ENCODE data around the gene MYO3B.

MYO3B gene

DNA sequence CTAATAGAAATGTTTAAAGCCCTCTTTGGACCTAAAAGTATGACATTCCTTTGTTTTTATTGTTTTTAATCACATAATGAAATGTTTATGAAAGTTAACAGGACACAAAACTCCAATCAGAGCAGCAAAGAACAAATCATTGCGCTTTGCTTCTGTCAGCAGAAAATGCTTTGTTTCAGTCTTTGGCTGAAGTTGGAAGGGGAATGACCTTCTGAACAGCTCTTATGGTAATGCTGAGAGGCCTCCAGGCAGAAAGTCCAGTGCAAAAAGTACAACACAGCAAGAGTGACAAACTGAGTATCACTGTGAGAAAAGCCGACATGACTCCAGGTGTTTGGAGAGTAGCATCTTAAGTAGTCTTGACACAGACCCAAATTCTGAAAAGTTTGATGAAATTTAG, 389.5 kb downstream of the MYO3B start:
- Histone ChIP-seq H3K4me3 (ENCODE audit: low read length) (no peak overlapping the region), H3K4me1 (ENCODE audit: control insufficient read depth, low read length) (no peaks in the 10 kb centered on the region), H3K9me2 (replicated peaks; ENCODE audit: control insufficient read depth, low read length) (no peaks in the 10 kb centered on the region), H3K36me3 (ENCODE audit: control insufficient read depth, low read length) (no peaks in the 10 kb centered on the region), H3K27ac (ENCODE audit: low read depth, low read length) (no peak overlapping the region), H4K20me1 (ENCODE audit: control insufficient read depth, insufficient read depth, low read depth, low read length) (no peaks in the 10 kb centered on the region), H3K9me3 (ENCODE audit: control insufficient read depth, insufficient read depth, low read length) (no peaks in the 10 kb centered on the region), H3K27me3 (ENCODE audit: control insufficient read depth, low read length) (0 out of 2 replicates have a peak, but pooled peaks cover 4% of the 10 kb centered on the region), H3F3A (ENCODE audit: control insufficient read depth, insufficient read depth) (no peaks in the 10 kb centered on the region), H3K4me2 (ENCODE audit: low read length) (no peak overlapping the region), H3K79me2 (ENCODE audit: control insufficient read depth, low read length) (no peaks in the 10 kb centered on the region)
- TF ChIP-seq EZH2phosphoT487 (IDR thresholded peaks at IDR 0.05; ENCODE audit: borderline replicate concordance, low read length), result no peak
- no peak for TF ChIP-seq CTCF (IDR thresholded peaks at IDR 0.05; ENCODE audit: low read depth, low read length, poor library complexity, severe bottlenecking)

- no peak overlapping the region for H3K4me3 ChIP-seq (ENCODE audit: low read length)
- H3K79me2 ChIP-seq (ENCODE audit: control insufficient read depth, low read length), result no peaks in the 10 kb centered on the region
- no peaks in the 10 kb centered on the region for H3K36me3 ChIP-seq (ENCODE audit: control insufficient read depth, low read length)
- H3K9me2 ChIP-seq (replicated peaks; ENCODE audit: control insufficient read depth, low read length), result no peaks in the 10 kb centered on the region
- 0 out of 2 replicates have a peak, but pooled peaks cover 4% of the 10 kb centered on the region for H3K27me3 ChIP-seq (ENCODE audit: control insufficient read depth, low read length)
- no peaks in the 10 kb centered on the region for H3K4me1 ChIP-seq (ENCODE audit: control insufficient read depth, low read length)
- no peaks in the 10 kb centered on the region for H4K20me1 ChIP-seq (ENCODE audit: control insufficient read depth, insufficient read depth, low read depth, low read length)
- no peak overlapping the region for H3K4me2 ChIP-seq (ENCODE audit: low read length)
- H3F3A ChIP-seq (ENCODE audit: control insufficient read depth, insufficient read depth), result no peaks in the 10 kb centered on the region
- H3K27ac ChIP-seq (ENCODE audit: low read depth, low read length), result no peak overlapping the region
- H3K9me3 ChIP-seq (ENCODE audit: control insufficient read depth, insufficient read depth, low read length), result no peaks in the 10 kb centered on the region
- no peak for TF ChIP-seq CTCF (IDR thresholded peaks at IDR 0.05; ENCODE audit: low read depth, low read length, poor library complexity, severe bottlenecking)
These were observed 390.6 kb downstream of the MYO3B start for GRCh38 chr2:170568511-170568910.

DNA sequence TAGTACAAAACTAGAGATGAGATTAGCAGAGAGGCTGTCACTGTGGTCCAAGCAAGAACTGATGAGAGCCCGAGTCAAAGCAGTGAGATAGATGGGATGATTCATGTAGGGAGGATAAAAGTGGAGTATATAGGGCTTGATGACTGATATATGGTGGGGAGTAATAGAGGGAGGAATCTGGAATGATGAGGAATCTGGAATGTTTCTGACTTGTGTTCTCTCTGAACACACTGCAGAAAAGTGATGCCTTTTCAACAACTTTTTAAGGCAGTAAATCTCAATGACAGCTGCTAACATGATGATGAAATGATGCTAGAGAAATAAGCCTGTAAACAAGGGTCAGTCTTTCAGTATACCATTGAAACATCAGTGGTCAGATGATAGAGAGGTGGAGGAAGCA, 393.7 kb downstream of the MYO3B start:
- no peaks in the 10 kb centered on the region for H3K4me1 ChIP-seq (ENCODE audit: control insufficient read depth, low read length)
- no peaks in the 10 kb centered on the region for H4K20me1 ChIP-seq (ENCODE audit: control insufficient read depth, insufficient read depth, low read depth, low read length)
- no peaks in the 10 kb centered on the region for H3K9me2 ChIP-seq (replicated peaks; ENCODE audit: control insufficient read depth, low read length)
- H3F3A ChIP-seq (ENCODE audit: control insufficient read depth, insufficient read depth), result no peaks in the 10 kb centered on the region
- H3K4me3 ChIP-seq (ENCODE audit: low read length), result no peak overlapping the region
- H3K9me3 ChIP-seq (ENCODE audit: control insufficient read depth, insufficient read depth, low read length), result no peaks in the 10 kb centered on the region
- TF ChIP-seq EZH2phosphoT487 (IDR thresholded peaks at IDR 0.05; ENCODE audit: borderline replicate concordance, low read length) (no peak), CTCF (IDR thresholded peaks at IDR 0.05; ENCODE audit: low read depth, low read length, poor library complexity, severe bottlenecking) (no peak)
- H3K4me2 ChIP-seq (ENCODE audit: low read length), result no peak overlapping the region
- no peak overlapping the region for H3K27ac ChIP-seq (ENCODE audit: low read depth, low read length)
- H3K27me3 ChIP-seq (ENCODE audit: control insufficient read depth, low read length), result peaks cover 4% of the 10 kb centered on the region; the same call in 1 of the 2 replicates
- H3K36me3 ChIP-seq (ENCODE audit: control insufficient read depth, low read length), result no peaks in the 10 kb centered on the region
- H3K79me2 ChIP-seq (ENCODE audit: control insufficient read depth, low read length), result no peaks in the 10 kb centered on the region

GRCh38 chr2:170573671-170574070, 395.7 kb downstream of the MYO3B start:
- H3K4me1 ChIP-seq (ENCODE audit: control insufficient read depth, low read length), result no peaks in the 10 kb centered on the region
- no peaks in the 10 kb centered on the region for H3K9me3 ChIP-seq (ENCODE audit: control insufficient read depth, insufficient read depth, low read length)
- no peaks in the 10 kb centered on the region for H3K36me3 ChIP-seq (ENCODE audit: control insufficient read depth, low read length)
- H3K4me3 ChIP-seq (ENCODE audit: low read length), result no peak overlapping the region
- no peak overlapping the region for H3K4me2 ChIP-seq (ENCODE audit: low read length)
- no peaks in the 10 kb centered on the region for H3K79me2 ChIP-seq (ENCODE audit: control insufficient read depth, low read length)
- TF ChIP-seq EZH2phosphoT487 (IDR thresholded peaks at IDR 0.05; ENCODE audit: borderline replicate concordance, low read length) (no peak), CTCF (IDR thresholded peaks at IDR 0.05; ENCODE audit: low read depth, low read length, poor library complexity, severe bottlenecking) (no peak)
- H3K27me3 ChIP-seq (ENCODE audit: control insufficient read depth, low read length), result no peaks in the 10 kb centered on the region; the same call in 1 of the 2 replicates
- H4K20me1 ChIP-seq (ENCODE audit: control insufficient read depth, insufficient read depth, low read depth, low read length), result no peaks in the 10 kb centered on the region
- H3K27ac ChIP-seq (ENCODE audit: low read depth, low read length), result no peak overlapping the region
- H3K9me2 ChIP-seq (replicated peaks; ENCODE audit: control insufficient read depth, low read length), result no peaks in the 10 kb centered on the region
- H3F3A ChIP-seq (ENCODE audit: control insufficient read depth, insufficient read depth), result no peaks in the 10 kb centered on the region

All from DOHH2 (cell line).